Activated CD4-positive, alpha-beta T cell treated with anti-CD3 and anti-CD28 coated beads, Interleukin-2, amount 50 U/mL, for 16 hours (primary cell): Measurements from ENCODE around the gene TDO2.

ENCODE experiments used
- DNase-seq: peaks from one replicate; pipeline ENCODE4 v3.0.0-alpha.2; 2020

Gene TDO2

DNA sequence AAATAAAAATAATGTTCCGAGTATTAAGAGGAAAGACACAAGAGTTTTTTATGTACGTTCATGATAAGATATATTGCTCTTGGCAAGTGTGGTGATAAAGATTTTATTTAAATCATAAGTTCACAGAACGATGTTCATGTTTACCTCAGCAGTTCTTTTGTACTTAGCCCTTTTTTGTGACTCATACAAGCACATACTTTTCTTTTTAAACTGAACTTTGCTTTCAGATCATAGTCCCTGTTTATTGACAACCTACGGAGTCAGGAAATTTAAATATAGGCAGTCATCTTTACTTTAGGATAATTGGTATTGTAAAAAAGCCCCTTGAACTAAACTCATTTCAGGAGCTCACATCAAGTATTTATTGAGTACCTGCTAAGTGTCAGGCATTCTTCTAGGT is 51.4 kb downstream of the TDO2 start:
- DNase-seq: no peak

DNA sequence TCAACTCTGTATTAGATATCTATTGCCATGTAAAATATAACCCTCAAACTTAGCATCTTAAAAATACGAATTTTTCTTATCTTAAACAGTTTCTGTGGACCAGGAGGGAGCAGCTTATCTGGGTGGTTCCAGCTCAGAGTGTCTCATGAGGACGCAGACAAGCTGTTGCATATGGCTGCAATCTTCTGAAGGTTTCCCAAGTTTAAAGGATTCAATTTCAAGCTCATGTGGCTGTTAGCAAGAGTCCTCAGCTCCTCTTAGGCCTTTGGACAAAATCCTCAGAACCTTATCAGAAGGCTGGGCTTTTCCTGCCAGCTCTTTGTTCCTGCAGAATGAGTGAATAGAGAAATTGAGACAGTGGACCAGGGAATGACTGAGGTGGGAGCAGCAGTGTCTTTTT is 53.0 kb downstream of the TDO2 start:
- DNase-seq: no peak

DNA sequence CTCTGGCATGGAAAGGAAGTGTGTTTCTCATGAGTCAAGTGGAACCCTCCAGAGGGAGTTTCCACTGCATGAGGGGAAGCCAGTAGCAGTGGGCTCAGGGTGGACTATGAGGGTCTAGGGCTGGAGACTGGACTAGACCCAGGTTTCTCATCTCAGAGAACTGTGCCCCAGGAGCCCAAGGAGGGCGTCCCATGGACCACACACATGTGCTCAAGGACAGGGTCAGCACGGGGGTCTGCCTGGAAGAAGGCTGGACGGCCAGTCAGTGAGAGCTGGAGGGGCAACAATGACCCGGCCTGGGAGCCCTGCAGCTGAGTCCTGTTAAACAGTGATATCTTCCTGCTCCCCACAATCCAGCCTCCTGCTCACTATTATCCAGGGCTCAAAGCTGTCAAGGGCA is 55.9 kb downstream of the TDO2 start:
- DNase-seq: no peak

DNA sequence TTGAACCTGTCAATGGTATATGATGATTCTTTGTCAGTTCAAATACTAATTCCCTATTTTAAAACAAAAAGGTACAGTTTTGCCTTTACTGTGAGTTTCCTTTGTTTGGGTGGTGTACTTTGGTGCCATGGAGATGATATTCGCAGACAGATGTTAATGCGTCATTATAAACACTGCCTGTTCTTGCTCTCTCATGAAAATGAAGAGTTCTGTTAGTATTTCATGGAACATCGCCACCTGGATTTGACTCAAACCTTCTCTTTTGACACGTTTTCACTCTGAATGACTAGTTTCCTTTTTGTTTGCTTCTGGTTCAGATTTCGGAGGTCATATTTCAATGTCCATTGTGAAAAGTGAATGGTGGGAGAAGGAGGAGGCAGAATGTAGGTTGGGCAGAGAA is 57.0 kb downstream of the TDO2 start:
- no peak for DNase-seq

DNA sequence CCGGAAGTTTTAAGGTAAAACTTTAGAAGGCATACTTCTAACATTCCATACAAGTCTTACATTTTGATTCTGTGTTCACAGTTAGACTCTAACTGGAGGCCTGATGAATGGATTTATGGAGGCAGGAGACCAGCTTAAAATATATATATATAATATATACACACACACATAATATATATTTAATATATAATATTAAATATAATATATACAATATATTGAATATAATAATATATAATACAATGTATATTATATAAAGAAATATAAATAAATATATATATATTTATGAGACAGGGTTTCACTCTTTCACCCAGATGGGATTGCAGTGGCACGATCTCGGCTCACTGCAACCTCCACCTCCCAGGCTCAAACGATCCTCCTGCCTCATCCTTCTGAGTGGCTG is 58.1 kb downstream of the TDO2 start:
- DNase-seq: no peak

DNA sequence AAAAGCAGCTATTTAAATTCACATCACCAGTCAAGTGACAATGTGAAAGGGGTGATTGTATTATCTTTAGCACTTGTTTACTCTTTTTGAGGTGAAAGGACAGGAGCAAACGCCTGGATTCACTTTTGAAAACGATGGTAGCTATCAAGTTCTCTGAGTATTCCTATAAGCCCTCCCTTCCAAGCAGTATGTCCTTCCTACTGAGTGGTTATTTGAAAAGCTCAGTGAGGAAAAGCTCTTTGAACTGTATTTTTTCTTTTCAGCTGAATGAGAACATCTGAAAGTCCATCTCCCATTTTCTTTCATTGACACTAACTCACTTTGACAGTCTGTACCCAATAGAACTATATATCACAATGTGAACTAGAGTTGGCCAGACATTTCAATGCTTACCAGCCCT is 59.3 kb downstream of the TDO2 start:
- no peak for DNase-seq

DNA sequence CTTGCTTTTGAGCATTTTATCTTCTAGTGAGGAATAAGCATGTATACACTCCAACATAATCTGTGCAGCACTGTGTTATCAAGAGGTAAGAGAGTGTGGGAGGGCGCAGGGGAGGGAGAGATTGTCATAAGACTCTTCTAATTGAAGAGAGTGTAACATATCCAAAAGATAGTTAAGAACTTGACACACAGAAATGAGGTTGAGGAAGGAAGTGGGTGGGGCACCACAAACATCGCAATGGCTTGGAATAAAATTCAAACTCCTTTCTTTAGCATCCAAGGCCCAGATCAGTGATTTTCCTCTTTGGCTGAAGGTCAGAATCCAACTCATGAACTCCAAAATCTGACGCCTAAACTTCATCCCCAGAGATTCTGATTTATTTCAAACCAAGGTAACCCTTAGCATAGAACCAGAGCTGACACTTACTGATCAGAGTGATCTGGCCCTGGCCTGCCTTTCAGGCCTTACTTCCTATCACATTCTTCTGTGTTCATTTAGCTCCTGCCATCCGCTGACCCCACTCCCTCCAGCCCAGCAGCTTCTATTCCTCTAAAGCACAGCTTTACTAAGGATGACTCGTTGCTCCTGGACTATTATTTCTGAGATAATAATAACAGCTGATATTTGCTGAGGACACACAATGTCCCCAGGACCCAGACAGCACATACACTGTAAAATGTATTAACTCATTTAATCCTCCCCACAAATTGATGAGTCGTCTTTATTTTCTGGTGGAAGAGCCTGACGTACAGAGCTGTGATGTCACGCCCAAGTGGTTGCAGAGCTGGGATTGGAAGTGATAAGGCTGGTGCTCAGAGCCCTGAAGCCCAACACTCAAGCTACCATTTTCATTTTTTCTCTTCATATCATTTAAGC is 60.8 kb downstream of the TDO2 start:
- DNase-seq: no peak

DNA sequence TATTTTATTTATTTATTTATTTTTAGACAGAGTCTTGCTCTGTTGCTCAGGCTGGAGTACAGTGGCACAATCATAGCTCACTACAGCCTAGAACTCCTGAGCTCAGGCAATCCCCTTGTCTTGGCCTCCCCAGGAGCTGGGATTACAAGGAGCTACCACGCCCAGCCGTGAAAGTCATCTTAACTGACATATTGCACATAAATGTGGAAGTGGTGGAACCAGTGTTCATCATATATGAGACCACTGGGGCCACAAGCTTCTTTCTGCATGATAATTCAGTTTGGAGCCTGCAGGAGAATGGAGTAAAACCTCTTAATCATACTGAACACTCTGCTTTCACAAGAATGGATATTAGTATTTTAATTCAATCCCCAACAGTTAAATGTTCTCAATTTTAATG is 62.7 kb downstream of the TDO2 start:
- no peak for DNase-seq

DNA sequence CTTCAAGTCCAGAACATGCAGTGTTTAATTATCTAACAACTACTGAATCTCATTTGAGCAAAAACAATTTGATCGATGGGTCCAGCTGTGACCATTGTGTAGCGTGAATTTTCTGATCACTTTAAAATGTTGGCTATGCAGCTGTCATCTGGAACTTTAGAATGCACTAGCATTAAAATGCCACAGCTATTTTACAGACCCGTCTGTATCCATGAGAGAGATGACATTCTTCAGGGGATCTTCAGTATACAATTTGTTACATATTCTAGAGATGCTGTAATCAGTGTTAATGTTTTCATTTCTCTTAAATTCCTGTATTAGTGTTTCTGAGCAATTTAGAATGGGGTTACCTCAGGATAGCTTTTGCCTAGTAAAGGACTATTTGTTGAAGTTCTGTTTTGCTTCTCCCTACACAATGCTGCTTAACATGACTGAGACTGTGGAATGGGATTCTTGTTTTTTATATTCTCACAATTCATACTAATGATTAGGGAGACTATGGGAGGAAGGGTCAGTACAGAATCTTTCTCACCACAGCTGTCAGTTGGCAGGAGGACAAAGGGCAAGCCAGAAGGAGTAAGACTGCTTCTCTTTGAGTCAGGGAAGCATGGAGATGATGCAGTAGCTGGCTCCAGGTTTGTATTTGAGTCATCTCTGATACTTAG is 63.4 kb downstream of the TDO2 start:
- no peak for DNase-seq
